ENCODE results near the gene TTLL8.
"Not testable (repeated sequence)": the region's sequence is repeated elsewhere in the genome, so short reads cannot be mapped to it uniquely, and the experiment has no call there.

TTLL8 gene

GRCh38 chr22:50058061-50058905, at the start of gene TTLL8:
Gene TTLL8 (minus strand): TSS chr22:50058298.
- no peak for DNase-seq (ENCODE audit: low spot score)

- DNase-seq (ENCODE audit: low spot score): no peak
Observed at GRCh38 chr22:50107529-50107928, 49.4 kb upstream of the TTLL8 start.

- no peak for DNase-seq (ENCODE audit: low spot score)
Observed at GRCh38 chr22:50105208-50106100, 47.4 kb upstream of the TTLL8 start.

GRCh38 chr22:50104141-50104544, 46.0 kb upstream of the TTLL8 start:
- no peak for DNase-seq (ENCODE audit: low spot score)

- DNase-seq (ENCODE audit: low spot score): no peak
Observed at GRCh38 chr22:50102946-50103345, 44.8 kb upstream of the TTLL8 start.

- DNase-seq (ENCODE audit: low spot score): no peak
Observed at GRCh38 chr22:50101870-50102565, 43.9 kb upstream of the TTLL8 start.

GRCh38 chr22:50098052-50098451, 40.0 kb upstream of the TTLL8 start:
- no peak for DNase-seq (ENCODE audit: low spot score)

- DNase-seq (ENCODE audit: low spot score): no peak
Observed at GRCh38 chr22:50092342-50092741, 34.2 kb upstream of the TTLL8 start.

GRCh38 chr22:50091092-50091768, 33.1 kb upstream of the TTLL8 start:
- DNase-seq (ENCODE audit: low spot score): no peak

GRCh38 chr22:50090412-50090714, 32.3 kb upstream of the TTLL8 start:
- DNase-seq (ENCODE audit: low spot score): no peak

GRCh38 chr22:50089682-50090411, 31.7 kb upstream of the TTLL8 start, which contains the start of gene MOV10L1:
Gene MOV10L1 (plus strand): TSS chr22:50090006. CDS start chr22:50090089, 83 bp downstream.
- DNase-seq (ENCODE audit: low spot score): peak; percentile 50

- DNase-seq (ENCODE audit: low spot score): no peak
Observed at GRCh38 chr22:50089231-50089630, 31.1 kb upstream of the TTLL8 start.

GRCh38 chr22:50088096-50088495, 30.0 kb upstream of the TTLL8 start:
- DNase-seq (ENCODE audit: low spot score): no peak

GRCh38 chr22:50087646-50088045, 29.5 kb upstream of the TTLL8 start:
- DNase-seq (ENCODE audit: low spot score): no peak

- not testable (repeated sequence) for DNase-seq (ENCODE audit: low spot score)
Observed at GRCh38 chr22:50086975-50087374, 28.9 kb upstream of the TTLL8 start.

GRCh38 chr22:50086526-50086925, 28.4 kb upstream of the TTLL8 start:
- DNase-seq (ENCODE audit: low spot score): peak; percentile 69

GRCh38 chr22:50085211-50085972, 27.3 kb upstream of the TTLL8 start, which contains the start of gene MLC1:
Gene MLC1 (minus strand): TSS chr22:50085426. CDS start chr22:50084902, 524 bp downstream.
- no peak for DNase-seq (ENCODE audit: low spot score)

GRCh38 chr22:50084614-50085021, 26.5 kb upstream of the TTLL8 start:
- DNase-seq (ENCODE audit: low spot score): no peak

GRCh38 chr22:50084080-50084477, 26.0 kb upstream of the TTLL8 start:
- DNase-seq (ENCODE audit: low spot score): no peak

GRCh38 chr22:50083462-50084079, 25.5 kb upstream of the TTLL8 start:
- DNase-seq (ENCODE audit: low spot score): no peak

All from AG20443 (cell line).